22Rv1 (cell line): ENCODE data around the gene RASL11A.

Experiments used
- CTCF ChIP-seq: fragments of 450-650 bp; IDR thresholded peaks from 2 replicates; pipeline ENCODE4 v1.5.1; 2017; ENCODE audit warnings: mild to moderate bottlenecking
- ZFX ChIP-seq: fragments of 450-650 bp; IDR thresholded peaks from 2 replicates; pipeline ENCODE4 v1.6.1; 2017; ENCODE audit warnings: antibody characterized with exemption, borderline replicate concordance

- TF ChIP-seq CTCF (no peak), ZFX (no peak)
These were observed 51.1 kb downstream of the RASL11A start for GRCh38 chr13:27321468-27322431.
